ENCODE results near the gene RAB5B.

DNA sequence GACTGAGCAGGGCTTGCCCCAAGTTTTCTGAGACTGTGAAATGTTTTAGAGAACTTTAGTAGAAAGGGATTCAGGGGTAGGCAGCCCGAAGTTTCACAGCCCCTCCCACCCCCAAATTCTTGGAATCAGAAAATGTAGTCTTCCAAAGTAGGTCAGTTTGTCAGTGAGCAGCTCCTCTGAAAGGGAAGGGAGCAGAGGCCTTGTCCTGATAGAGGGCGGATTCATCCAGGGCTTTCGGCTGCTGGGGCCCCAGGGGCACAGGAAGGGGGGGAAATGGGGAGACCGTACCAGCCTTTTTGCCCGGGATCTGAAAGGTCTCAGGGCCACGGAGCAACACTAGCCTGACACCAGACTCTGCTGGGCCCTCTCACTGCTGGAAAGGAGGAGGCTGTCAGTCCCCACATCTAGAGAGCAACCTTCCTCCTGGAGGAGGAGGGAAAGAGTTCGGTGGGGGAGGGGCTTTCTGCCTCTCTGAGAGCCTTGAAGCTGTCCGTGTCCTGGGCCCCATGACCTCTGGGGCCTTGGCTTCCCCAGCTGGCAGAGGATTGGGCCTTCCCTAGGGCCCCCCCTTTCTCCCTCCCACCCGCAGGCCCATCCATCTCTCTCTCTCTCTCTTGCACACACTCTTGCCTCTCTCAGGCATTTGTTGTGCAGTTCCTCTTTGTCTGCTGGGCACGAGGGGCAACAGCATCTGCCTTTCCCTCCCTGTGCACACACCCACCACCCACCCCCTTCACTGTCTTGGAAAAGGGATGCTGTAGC lies 46.7 kb downstream of the RAB5B start, which contains the start of gene IKZF4:
- TF ChIP-seq, protein P1, sequence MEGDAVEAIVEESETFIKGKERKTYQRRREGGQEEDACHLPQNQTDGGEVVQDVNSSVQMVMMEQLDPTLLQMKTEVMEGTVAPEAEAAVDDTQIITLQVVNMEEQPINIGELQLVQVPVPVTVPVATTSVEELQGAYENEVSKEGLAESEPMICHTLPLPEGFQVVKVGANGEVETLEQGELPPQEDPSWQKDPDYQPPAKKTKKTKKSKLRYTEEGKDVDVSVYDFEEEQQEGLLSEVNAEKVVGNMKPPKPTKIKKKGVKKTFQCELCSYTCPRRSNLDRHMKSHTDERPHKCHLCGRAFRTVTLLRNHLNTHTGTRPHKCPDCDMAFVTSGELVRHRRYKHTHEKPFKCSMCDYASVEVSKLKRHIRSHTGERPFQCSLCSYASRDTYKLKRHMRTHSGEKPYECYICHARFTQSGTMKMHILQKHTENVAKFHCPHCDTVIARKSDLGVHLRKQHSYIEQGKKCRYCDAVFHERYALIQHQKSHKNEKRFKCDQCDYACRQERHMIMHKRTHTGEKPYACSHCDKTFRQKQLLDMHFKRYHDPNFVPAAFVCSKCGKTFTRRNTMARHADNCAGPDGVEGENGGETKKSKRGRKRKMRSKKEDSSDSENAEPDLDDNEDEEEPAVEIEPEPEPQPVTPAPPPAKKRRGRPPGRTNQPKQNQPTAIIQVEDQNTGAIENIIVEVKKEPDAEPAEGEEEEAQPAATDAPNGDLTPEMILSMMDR (IDR thresholded peaks at IDR 0.05; ENCODE audit: low read length): no peak
- TF ChIP-seq EZH2phosphoT487 (IDR thresholded peaks at IDR 0.05; ENCODE audit: low read length): no peak
